ENCODE data around the gene UNC45A.
"Not testable (repeated sequence)": the region's sequence is repeated elsewhere in the genome, so short reads cannot be mapped to it uniquely, and the experiment has no call there.

Gene UNC45A

DNA sequence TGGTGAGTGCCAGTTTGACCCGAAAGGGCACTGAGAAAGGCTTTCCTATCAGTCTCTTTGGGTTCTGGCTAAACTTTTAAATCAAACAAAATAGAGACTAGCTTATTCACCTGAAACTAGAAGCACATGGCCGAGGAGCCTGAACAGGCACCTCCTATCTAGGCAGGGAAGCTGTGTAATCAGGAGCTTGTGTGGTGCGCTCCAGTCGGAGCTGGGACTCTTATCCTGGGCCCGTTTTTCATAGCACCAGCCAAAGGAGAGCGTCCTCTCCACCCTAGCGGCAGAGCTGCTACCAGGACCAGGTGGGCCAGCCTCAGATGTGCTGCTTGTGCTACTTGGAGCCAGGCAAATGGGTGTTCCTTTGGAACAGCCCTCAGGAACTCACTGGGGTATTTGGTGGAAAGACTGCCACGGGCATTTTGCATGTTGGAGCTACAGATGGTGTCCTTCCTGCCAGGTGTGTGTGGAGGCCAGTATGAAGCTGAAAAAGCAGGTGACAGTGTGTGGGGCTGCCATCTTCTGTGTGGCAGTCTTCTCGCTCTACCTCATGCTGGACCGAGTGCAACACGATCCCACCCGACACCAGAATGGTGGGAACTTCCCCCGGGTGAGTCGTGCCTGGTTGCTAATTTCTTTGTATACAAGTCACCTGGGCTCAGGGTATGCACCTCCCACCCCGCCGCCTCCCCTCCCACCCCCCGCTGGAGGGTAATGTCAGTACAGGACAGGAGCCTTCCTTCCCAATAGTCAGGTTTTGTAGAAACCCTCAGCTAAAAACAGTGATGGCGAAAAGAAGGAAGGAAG is 31.1 kb upstream of the UNC45A start:
- peak; percentile 75 for DNase-seq (ENCODE audit: low spot score)

- no peak for DNase-seq (ENCODE audit: low spot score)
Observed at GRCh38 chr15:90904746-90905145, 30.3 kb upstream of the UNC45A start.

DNA sequence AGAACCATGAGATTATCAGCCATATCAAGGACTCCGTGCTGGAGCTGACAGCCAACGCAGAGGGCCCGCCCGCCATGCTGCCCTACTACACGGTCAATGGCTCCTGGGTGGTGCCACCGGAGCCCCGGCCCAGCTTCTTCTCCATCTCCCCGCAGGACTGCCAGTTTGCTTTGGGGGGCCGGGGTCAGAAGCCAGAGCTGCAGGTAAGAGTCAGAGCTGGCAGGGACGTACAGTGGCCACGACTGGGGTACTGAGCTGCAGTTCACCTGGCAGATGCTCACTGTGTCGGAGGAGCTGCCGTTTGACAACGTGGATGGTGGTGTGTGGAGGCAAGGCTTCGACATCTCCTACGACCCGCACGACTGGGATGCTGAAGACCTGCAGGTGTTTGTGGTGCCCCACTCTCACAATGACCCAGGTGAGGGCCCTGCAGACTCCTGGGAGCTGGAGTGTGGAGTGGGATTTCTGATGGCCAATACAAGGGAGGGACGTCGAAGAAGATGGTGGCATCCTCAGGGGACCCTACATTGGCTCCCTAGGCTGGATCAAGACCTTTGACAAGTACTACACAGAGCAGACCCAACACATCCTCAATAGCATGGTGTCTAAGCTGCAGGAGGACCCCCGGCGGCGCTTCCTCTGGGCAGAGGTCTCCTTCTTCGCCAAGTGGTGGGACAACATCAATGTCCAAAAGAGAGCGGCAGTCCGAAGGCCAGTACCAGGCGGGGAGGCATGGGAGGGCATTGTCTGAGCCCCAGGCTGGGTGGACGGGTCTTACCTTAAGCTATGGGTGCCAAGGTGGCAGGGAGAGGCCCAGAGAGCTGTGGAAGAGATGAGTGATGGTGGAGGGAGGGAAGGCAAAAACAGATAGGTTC is 29.5 kb upstream of the UNC45A start:
- no peak for DNase-seq (ENCODE audit: low spot score)

DNA sequence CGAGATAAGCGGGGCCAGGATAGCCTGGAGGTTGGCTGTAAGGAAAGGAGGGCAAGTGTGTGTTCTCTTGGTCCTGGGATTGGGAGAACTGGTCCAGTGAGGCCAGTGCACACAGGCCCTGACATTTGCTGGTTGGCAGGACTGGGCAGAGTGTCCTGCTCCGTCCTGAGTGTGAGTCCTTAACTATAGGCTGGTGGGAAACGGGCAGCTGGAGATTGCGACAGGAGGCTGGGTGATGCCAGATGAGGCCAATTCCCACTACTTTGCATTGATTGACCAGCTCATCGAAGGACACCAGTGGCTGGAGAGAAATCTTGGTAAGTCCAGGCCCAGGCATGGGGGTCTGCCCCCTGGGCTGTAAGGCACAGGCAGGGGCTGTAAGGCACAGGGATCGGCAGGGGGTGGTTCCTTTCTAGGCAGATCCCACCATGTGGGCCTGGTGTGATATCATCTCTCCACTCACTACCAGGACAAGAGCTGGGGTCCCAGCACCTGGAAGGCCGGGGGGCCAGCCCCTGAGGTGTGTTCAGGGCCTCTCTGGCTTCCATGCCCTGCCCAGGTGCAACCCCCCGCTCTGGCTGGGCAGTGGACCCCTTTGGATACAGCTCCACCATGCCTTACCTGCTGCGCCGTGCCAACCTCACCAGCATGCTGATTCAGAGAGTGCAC is 28.8 kb upstream of the UNC45A start:
- no peak for DNase-seq (ENCODE audit: low spot score)

DNA sequence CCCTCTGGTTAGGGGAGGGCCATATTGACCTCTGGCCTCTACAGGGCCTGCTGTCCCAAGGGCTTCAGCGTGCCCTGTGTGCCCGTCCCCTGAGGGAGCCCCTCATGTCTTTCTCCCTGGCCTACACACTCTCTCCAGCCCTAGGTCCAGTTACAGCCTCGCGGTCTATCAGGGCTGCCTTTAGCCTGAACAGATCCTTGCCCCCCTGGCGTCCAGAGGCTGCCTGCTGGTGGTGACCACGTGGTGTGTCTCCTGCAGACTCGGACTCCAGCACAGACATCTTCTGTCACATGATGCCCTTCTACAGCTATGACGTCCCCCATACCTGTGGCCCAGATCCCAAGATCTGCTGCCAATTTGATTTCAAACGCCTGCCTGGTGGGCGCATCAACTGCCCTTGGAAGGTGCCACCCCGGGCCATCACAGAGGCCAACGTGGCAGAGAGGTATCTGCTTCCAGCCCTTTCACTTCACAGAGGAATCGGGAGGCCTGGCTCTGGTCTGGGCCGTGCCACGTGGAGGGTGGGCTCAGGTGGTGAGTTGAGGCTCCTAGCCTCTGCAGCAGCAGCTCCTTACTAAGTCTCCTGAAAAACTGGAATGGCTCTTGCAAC is 27.9 kb upstream of the UNC45A start:
- DNase-seq (ENCODE audit: low spot score): no peak

DNA sequence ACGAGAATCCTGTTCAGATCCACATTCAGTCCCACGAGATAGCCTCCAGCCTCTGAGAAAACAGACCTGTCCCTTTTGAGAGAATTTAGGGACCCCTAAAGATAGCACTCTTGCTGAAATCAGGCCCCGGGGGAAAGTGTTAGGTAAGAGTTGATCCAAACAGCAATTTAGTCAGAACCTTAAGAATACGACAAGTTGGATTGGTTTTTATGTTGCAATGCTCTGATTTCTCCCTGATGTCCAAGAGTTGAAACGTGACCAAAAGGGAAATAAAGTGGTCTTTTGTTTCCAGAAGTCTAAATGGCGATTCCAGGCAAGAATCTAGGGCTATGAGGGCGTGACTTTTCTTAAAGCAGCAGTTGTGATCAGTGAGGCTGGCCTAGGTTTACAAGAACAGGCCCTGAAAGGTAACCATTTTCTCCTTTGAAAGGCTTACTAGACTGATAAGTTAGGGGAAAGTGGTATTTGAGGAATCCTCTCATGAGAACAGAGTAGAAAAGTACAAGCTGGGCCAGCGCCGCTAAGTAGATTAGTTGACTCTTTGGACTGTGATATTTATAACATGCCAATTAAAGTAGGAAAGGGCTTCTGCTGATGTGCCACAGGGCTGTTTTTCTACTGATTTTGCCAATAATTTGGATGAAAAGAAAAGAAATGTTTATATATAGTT is 27.1 kb upstream of the UNC45A start:
- DNase-seq (ENCODE audit: low spot score): no peak

- DNase-seq (ENCODE audit: low spot score): not testable (repeated sequence)
Observed at GRCh38 chr15:90909449-90909848, 25.6 kb upstream of the UNC45A start.

DNA sequence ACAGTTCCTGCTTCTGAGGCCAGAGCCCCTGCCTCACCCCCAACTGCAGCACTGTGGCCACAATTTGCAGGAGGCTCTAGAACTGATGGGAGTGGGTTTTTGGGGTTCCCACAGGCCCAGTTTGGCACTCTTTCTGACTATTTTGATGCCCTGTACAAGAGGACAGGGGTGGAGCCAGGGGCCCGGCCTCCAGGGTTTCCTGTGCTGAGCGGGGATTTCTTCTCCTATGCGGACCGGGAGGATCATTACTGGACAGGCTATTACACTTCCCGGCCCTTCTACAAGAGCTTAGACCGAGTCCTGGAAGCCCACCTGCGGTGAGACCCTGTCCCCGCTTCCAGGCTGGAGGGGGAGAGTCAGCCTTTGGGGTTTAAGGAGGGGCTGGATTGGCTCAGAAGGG is 25.1 kb upstream of the UNC45A start:
- DNase-seq (ENCODE audit: low spot score): no peak

GRCh38 chr15:90910441-90911301 is 24.4 kb upstream of the UNC45A start:
- DNase-seq (ENCODE audit: low spot score): no peak

DNA sequence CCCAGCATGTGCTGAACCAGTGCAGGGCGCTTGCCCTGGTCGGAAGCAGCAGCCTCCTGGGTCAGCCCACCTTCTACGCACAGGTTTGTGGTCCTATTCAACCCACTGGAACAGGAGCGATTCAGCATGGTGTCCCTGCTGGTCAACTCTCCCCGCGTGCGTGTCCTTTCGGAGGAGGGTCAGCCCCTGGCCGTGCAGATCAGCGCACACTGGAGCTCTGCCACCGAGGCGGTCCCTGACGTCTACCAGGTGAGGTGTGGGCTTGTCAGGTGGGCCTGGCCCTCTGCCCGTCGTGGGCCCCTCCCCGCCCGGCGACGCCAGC is 23.8 kb upstream of the UNC45A start:
- DNase-seq (ENCODE audit: low spot score): no peak

DNA sequence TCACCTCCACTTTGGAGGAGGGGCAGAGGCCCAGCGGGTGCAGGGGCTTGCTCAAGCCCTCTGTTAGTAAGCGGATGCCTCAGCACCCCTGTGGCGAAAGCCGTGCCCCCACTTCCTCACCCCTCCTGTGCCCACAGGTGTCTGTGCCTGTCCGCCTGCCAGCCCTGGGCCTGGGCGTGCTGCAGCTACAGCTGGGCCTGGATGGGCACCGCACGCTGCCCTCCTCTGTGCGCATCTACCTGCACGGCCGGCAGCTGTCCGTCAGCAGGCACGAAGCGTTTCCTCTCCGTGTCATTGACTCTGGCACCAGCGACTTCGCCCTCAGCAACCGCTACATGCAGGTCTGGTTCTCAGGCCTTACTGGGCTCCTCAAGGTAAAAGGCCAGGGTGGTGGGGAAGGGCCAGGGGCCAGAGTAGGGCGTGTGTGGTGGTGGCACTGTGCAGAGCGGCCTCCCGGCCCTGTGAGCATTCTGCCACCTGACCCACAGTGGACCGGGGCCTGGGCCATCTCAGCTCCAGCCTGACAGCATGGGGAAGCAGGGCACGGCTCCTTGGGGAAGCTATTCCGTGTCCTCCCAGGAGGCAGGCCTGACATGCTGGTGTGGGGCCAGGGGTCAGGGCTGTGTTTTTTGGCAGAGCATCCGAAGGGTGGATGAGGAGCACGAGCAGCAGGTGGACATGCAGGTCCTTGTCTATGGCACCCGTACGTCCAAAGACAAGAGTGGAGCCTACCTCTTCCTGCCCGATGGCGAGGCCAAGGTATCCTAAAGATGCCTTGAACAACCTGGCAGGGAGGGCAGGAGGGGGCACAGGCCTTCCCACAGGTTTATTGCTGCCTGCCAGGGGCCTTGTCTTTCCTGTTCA is 22.9 kb upstream of the UNC45A start:
- no peak for DNase-seq (ENCODE audit: low spot score)

DNA sequence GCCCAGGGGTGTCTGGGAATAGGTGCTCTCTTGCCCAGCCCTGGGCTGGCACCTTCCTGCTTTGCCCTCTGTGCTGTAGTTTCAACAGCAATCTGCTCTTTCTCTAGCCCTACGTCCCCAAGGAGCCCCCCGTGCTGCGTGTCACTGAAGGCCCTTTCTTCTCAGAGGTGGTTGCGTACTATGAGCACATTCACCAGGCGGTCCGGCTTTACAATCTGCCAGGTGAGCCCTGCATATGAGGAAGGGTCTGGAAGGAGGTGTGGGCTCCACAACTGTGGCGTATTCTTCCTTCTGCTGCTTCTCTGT is 22.4 kb upstream of the UNC45A start:
- no peak for DNase-seq (ENCODE audit: low spot score)

DNA sequence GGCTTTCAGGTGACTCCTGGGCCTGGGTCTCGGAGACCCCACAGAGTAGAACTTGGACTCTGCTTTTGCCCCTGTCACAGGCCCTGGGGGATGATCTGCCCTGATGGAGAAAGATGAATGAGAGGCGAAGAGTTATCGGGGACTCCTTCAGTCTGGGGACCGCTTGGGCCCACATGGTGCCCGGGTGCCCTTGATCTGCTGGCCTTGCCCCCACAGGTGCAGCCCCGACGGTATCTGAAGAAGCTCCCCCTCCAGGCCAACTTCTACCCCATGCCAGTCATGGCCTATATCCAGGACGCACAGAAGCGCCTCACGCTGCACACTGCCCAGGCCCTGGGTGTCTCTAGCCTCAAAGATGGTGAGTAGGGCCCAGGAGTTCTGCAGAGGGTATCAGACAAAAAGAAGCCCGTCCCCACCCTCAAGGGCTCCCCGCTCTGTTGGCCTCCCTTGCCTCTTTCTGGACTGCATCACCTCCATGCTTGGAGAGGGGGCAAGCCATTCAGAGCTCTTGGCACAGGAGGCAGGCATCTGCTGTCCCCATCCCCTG is 21.6 kb upstream of the UNC45A start:
- no peak for DNase-seq (ENCODE audit: low spot score)

GRCh38 chr15:90914305-90915080 is 20.6 kb upstream of the UNC45A start:
- no peak for DNase-seq (ENCODE audit: low spot score)

GRCh38 chr15:90915216-90915807 is 19.8 kb upstream of the UNC45A start:
- no peak for DNase-seq (ENCODE audit: low spot score)

DNA sequence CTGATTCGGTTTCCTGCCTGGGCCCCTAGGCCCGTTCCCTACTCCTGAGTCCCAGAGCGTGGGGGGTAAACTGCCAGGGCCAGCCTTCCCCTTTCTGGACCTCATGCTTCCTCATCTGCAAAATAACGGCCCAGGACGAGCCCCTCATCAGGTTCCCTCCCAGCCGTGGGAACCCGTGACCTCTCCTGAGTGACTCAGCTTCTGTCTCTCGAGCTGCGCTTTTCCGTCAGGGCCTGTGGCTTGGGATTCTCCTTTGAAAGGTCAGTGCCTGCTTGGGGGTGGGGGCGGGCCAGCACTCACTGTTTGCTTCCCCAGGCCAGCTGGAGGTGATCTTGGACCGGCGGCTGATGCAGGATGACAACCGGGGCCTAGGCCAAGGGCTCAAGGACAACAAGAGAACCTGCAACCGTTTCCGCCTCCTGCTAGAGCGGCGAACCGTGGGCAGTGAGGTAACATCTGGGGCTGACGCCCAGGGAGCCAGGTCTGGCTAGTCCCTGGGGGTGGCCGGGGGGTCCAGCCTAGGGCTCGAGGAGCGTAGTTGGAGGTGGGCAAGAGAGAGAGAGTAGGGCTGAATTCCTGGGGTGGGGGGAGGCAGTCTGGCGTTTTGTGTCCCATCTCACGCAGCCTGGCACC is 19.2 kb upstream of the UNC45A start:
- no peak for DNase-seq (ENCODE audit: low spot score)

GRCh38 chr15:90916461-90916860 is 18.6 kb upstream of the UNC45A start:
- no peak for DNase-seq (ENCODE audit: low spot score)

DNA sequence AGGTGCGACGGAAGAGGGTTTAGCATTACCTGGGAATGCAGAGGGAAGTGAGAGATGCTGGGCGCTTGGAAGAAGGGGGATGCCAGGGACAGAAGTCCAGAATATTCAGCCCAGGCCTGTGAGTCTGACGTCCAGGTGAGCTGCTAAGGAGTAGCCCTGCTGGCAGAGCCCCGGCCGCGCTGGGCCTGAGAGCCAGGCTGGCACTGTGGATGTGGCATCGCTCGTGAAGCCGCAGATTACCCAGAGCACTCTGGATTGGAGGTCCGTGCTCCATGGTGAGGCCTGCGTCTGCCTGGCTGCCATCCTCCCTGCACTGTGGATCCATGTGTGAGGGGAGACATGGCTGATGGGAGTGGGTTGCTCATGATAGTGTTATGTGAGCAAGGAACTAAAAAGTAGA is 17.5 kb upstream of the UNC45A start:
- DNase-seq (ENCODE audit: low spot score): no peak
